Activated CD4-positive, alpha-beta T cell treated with anti-CD3 and anti-CD28 coated beads, Interleukin-2, amount 50 U/mL, for 16 hours (primary cell): ENCODE measurements around the gene ITGB3BP.

ENCODE experiments used
- DNase-seq: peaks from one replicate; pipeline ENCODE4 v3.0.0-alpha.2; 2020

ITGB3BP gene

GRCh38 chr1:63413394-63413793, 109.6 kb downstream of the ITGB3BP start:
- DNase-seq = no peak

GRCh38 chr1:63411066-63411465, 112.0 kb downstream of the ITGB3BP start:
- no peak for DNase-seq

GRCh38 chr1:63408331-63408730, 114.7 kb downstream of the ITGB3BP start:
- no peak for DNase-seq

- no peak for DNase-seq
These were observed 116.0 kb downstream of the ITGB3BP start for GRCh38 chr1:63407002-63407401.

GRCh38 chr1:63405987-63406386, 117.0 kb downstream of the ITGB3BP start:
- no peak for DNase-seq

GRCh38 chr1:63405021-63405420, 118.0 kb downstream of the ITGB3BP start:
- no peak for DNase-seq

- DNase-seq = peak; percentile 24
These were observed 119.6 kb downstream of the ITGB3BP start for GRCh38 chr1:63403386-63403785.

GRCh38 chr1:63401945-63402344, 121.1 kb downstream of the ITGB3BP start:
- no peak for DNase-seq
